Erythroblast (primary cell): ENCODE measurements around the gene LOXL1.

Experiments
- DNase-seq, 2 experiments: peaks; one replicate each; lab custom pipeline; 2025; lab: John Stamatoyannopoulos, UW
- GATA1 ChIP-seq: IDR thresholded peaks from 2 replicates; pipeline ENCODE4 v1.6.1; 2011; ENCODE audit warnings: low read depth, mild to moderate bottlenecking, control low read depth, low read length, moderate library complexity
- POLR2A ChIP-seq: IDR thresholded peaks from 2 replicates; pipeline ENCODE4 v1.6.1; 2011; ENCODE audit warnings: mild to moderate bottlenecking, low read length

The LOXL1 gene

DNA sequence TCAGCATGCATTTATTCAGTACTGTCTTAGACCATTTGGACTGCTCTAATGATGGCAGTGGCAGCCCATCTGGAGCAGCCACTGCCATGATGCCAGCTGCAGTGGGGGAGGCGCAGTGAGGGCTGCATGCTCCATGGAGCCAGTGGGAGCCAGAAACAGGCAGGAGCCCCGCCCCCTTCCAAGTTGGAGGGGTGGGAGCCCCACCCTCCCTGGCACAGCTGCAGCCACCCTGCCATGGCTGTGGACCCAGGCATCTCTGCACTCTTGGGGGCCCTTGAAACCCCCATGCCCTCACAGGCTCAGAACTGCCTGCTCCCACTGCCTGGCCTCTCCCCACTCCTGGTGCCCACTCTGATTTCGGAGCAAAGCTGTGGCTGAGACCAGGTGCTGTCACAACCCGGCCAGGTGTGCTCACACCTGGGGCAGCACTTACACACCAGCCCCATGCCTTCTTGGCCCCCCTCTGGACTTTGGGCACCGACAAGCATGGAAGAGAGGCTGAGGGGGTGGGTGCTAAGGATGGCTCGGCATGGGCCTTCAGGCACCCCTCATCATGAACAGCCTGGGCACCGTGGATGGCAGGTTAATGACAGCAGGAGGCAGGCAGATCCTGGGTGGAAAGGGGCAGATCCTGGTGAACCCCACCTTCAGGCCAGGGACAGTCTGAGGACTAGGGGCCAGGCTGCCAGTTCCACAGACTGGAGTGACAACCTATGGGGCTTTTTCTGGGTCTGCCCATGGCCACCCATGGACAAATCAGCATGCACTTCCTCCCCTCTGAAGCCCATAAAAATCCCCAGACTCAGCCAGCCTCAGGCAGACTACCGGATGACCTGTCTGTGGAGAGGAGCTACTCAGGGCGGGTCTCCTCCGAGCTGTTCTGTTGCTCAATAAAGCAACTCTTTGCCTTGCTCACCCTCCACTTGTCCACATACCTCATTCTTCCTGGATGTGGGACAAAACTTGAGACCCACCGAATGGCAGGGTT is 34.6 kb upstream of the LOXL1 start:
- DNase-seq = no peak
- TF ChIP-seq GATA1 (no peak), POLR2A (no peak)

GRCh38 chr15:73892446-73893226 is 33.6 kb upstream of the LOXL1 start:
- no peak for TF ChIP-seq POLR2A
- DNase-seq = no peak

GRCh38 chr15:73894133-73894814 is 32.0 kb upstream of the LOXL1 start:
- TF ChIP-seq GATA1 (no peak), POLR2A (no peak)
- DNase-seq = no peak

DNA sequence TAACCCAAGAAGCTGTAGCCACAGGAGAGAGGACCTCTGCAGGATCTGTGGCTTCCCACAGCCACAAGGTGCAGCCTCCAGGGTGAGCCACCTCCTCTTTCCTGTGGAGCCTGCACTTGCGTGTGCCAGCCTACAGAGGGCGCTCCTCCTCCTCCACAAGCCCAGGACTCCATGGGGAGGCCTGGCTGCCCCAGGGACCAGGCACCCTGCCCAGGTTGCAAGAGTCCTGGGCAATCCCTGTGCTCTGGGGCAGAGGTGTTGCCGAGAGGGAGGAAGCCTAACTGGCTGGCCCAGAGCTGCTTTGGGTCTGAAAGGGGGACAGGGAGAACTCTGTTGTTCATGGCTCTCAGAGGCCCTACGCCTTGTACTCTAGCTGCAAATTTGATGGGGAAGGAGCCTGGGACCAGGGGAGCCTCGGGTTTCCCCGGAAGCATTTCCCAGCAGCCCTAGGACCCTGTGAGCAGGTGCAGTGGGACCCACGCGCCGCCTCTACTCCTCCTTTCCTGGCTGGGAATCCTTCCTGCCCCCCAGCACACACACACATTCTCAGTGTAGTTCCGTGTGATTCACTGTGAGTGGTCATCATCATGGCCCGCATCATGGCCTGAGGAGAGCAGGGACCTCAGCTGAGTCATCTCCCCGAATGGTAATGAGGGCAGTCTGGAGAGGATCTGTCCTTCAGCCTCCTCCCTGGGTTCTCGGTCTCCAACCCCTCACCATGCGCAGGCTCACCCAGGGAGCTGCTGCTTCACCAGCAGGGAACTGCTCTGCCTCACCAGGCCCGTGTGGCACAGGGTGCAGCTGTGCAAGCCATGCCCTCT is 28.6 kb upstream of the LOXL1 start:
- DNase-seq = peak; percentile 51 to 66
- no peak for TF ChIP-seq GATA1
- no peak for TF ChIP-seq POLR2A

- DNase-seq = no peak
- no peak for TF ChIP-seq POLR2A
- no peak for TF ChIP-seq GATA1
Measured at GRCh38 chr15:73899197-73900094, 26.8 kb upstream of the LOXL1 start.

DNA sequence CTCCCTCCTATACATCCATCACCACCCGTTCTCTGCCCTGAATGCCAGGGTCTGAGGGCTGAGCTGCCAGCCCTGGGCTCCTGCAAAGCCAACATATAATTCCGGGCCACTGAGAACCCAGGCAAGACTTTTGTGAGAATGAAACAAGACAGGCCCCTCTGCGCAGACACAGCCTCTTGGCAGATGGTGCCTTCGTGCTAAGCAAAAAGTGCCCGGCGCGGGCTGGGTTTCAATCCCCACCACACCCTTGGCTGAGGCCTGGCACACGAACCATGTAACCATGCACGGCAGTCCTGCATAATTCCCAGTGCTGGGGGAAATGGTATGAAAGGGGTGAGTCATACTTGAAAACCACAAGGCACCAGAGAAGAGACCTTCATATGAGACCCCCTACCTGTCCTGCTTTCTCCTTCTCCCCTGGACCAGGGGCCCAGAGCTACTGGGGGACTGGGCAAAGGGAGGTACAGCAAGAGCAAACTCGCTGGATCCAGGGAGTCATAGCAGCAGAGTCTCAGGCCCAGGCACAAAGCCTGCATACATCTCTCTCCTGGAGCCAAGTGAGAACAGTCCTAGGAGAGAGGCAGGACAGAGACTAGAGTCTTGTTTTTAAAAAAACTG is 26.1 kb upstream of the LOXL1 start:
- no peak for TF ChIP-seq POLR2A
- no peak for TF ChIP-seq GATA1
- DNase-seq = no peak

DNA sequence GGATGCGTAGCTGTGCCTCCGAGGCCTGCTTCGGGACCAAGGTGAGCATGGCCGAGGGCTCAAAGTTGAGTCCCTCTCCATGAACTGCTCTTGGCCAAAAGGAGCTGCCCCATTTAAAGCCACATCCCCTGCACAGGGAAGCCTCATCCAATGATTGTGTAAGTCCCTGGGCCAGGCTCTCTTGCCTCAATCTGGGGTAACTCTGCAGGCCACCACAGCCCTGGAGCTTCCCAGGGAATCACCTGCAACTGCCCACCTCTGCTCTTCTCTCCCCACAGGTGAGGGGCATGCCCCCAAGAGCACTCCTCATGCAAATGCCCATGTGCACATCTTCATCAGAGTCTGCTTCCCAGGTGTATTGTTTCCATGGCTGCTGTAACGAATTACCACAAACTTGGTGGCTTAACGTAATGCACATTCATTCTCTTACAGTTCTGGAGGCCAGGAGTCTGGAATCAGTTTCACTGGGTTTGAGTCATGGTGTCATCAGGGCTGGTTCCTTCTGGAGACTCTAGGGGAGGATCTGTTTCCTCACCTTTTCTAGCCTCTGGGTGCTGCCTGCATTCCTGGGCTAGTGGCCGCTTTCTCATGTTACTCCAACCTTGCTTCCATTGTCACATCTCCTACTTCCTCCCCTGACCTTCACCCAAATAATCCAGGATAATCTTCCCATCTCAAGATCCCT is 25.0 kb upstream of the LOXL1 start:
- DNase-seq = no peak
- TF ChIP-seq POLR2A (no peak), GATA1 (no peak)

DNA sequence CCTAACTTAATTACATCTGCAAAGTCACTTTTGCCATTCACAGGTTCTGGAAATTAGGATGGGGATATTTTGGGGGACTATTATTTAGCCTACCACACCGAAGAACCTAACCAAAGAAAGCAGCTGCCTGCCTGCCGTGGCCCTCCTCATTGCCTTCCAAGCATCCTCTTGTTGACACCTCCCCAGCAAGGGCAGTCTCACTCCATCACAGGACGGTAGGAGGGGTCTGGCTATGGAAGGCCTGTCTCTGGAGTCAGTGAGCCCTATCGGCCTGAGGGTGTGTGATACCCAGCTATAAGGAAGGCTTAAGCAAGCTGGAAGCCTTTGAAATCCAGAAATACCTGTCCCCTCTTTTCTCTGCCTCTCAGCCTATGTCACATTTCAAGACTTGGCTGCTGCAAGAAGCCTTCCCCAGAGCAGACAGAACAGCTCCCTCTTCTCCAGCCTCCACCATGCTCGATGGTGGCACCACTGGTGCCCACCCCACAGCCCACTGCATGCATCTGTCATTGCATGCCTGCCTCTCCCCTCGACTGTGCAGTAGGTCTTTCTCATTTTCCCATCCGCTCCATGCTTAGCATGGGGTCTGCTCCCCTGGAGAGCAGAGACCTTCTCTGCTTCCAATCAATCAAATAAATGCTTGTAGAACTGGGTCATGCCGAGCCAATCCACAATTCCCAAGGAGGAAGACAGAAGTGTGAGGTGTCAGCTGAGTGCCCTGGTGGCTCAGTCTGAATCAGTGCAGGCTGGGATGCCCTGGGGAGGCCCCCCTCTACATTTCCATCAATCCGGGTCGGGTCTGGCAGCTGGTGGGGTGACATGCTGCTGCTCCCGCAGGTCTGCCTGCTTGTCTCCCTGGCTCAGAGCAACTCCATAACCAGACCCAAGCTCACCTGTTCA is 23.9 kb upstream of the LOXL1 start:
- TF ChIP-seq POLR2A (no peak), GATA1 (no peak)
- no peak for DNase-seq

DNA sequence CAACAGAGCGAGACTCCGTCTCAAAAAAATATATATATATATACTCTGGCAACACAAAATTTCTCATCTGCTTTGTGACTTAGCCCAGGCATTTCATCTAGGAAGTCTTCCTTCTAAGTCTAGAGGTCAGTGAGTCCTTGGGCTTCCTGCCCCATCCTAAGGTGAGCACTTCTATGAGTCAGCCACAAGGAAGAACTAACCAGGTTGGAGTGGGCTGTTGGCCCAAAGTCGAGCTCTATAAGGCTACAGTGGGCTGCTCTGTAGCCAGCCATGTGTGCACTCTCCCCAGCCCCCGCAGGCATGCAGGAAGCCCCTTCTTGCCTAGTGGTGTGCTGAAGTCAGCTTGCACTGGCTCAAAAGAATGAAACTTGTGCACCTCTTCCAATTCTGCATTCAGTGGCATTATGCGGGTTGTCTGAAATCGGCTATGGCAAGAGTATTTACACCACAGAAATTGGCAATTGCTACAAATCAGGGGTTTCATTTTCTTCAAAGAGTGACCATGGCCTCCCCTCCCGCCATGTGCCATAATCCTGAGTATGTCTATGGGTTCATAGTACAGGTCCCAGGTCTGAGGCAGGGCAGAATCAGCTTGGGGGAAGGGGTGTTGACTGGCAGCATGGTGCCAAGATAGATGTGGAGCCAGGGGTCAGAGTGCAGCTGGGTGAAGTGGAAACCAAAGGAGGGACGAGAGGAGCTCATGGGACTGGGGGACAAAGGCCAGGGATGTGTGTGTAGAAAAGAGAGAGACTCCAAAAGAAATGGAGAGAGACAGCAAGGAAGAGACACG is 22.0 kb upstream of the LOXL1 start:
- DNase-seq = no peak
- TF ChIP-seq GATA1 = no peak
- no peak for TF ChIP-seq POLR2A

DNA sequence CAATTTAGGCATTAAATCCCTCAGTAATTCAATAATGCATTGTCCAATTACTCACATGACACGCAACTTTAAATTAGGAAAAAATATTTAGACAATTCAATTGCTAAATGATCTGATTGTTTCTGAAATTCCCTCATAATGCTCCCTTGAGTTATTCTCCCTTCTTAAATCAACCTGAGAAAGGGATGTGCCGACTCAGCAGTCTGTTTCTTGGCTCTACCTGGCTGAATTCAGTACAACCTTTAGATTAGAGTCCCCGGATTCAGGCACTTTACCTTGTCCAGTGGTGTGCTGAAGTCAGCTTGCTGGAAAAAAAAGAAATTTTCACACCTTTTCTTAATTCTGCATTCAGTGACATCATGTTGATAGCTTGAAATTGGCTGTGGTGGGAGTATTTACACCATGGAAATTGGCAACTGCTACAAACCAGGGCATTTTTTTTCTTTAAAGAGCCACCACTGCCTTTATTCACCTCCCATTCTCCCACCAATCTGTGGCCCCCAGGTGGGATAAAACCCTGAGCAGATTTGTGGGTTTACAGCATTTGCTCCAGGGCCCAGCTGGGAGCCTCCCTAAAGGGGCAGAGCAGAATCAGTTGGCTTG is 20.9 kb upstream of the LOXL1 start:
- TF ChIP-seq GATA1 (no peak), POLR2A (no peak)
- DNase-seq = no peak
